DMS 273 treated with DMSO at 0.1 percent for 48 hours (cell line): ENCODE data around the gene TMEM132D.
"Not testable (repeated sequence)": the region's sequence is repeated elsewhere in the genome, so short reads cannot be mapped to it uniquely, and the experiment has no call there.

ENCODE experiments used
- DNase-seq: peaks from one replicate; lab custom pipeline; 2025; lab: John Stamatoyannopoulos, UW

Gene TMEM132D

DNA sequence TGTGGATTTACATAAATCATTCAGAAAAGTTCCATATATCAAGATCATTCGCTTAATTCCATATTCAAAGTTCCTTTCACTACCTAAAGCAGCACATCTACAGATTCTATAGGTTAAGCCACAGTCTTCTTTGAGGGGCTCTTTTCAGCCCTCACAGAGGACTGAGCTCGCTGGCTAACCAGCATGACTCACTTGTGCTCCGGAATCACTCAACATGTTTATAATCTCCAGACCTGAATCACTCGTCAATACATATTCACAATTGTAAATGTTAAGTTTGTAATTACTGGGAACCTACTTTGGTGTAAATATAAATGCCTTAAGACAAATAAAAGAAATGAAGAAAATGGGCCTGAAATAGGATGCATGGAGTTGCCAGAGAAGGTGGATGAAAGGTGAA, 315.7 kb downstream of the TMEM132D start:
- no peak for DNase-seq

GRCh38 chr12:129585296-129585695, 318.5 kb downstream of the TMEM132D start:
- DNase-seq, result no peak

DNA sequence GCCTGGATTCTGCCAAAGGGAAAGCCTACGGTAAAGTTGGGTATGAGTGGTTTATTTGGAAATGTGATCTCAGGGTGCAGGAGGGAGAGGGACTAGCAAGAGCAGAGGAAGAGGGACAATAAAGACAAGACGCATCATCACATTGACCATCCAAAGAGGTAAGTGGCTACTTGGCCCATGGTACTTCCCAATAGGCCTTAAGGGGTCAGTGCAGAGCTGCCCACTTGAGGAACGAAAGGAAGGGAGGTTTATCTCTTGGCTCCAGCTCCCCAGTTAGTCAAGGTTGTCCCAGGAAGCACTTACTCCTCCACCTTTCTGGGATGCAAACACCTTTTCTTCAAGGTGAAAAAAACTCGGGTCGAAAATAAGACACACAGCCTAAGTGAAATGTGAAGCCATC, 323.9 kb downstream of the TMEM132D start:
- DNase-seq, result no peak

- DNase-seq, result no peak
These were observed 331.8 kb downstream of the TMEM132D start for GRCh38 chr12:129571901-129572494.

DNA sequence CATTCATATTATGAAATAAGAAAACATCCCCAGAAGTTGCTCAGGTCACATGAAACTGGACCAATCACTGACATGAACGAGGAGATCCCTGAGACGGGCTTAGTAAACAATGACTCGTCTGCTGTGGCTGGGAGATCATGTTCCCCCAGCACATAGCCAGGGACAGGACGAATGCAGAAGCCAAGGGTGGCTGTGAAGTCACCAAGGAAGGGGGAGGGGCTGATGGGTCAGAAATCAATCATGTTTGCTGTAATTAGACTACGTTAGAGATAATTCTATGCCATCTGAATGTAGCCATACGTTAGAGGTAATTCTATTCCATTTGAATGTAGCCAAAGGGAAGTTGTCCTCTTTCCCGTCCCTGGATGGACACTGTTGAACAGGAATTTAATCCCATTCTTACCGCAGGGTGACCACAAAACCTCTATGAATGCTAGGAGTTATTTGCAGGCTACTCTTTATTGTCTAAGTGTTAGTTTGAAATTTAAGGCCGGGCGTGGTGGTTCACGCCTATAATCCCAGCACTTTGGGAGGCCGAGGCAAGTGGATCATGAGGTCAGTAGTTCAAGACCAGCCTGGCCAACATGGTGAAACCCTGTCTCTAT, 332.9 kb downstream of the TMEM132D start:
- no peak for DNase-seq

GRCh38 chr12:129566800-129567199, 337.0 kb downstream of the TMEM132D start:
- no peak for DNase-seq

- DNase-seq, result no peak
These were observed 339.1 kb downstream of the TMEM132D start for GRCh38 chr12:129564768-129565167.

DNA sequence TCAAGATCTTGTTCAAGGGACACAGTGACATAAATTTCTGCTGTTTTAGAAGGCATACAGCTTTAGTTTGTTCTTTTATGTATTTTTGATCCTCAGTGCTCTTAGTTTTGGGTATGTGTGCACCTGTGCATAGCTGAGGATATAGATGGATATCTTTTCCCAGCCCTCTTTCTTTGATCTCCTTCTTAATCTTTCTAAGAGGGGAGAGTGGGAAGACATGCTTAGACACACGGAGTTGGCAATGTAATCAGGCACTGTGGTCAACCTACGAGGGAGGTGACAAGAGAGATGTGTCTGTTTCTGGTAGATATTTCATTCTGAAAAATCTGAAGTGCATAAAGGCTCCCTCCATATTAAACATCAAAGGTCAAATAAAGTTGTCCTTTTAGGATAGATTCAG, 340.6 kb downstream of the TMEM132D start:
- no peak for DNase-seq

- DNase-seq, result no peak
These were observed 342.5 kb downstream of the TMEM132D start for GRCh38 chr12:129561304-129561703.

DNA sequence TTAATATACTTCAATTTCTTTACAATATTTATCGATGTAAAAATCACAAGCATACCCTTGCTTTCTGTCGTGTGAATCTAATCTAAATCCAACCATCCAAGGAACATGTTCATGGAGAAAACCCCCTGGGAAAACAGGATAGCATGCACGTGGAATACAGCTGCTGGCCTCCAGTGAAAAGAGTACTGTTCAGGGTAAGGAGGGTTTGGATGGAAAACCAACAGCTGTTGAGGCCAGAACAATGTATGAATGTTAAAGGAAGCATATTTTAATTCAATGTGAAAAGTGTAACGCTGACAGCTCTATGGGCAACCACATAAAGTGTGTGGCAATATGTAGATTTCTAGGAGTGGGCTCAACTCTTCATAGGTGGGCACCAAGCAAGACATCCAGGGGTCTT, 344.0 kb downstream of the TMEM132D start:
- DNase-seq, result no peak

DNA sequence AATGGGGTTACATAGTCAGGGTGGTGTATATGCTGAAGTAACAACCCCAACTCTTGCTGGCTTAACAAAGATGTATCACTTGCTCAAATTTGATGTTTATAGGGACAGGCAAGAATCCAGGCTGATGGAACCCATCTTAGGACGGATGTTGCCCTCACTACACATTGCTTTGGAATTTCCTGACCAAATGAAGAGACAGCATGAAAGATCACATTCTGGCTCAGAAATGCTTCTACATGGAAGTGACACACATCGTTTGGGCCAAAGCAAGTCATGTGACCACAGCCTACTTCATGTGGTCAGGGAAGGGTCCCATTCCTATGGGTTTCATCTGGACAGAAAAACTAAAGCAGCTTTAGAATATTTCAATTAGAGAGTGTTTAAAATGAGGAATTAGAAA, 345.8 kb downstream of the TMEM132D start:
- no peak for DNase-seq

- DNase-seq, result no peak
These were observed 347.7 kb downstream of the TMEM132D start for GRCh38 chr12:129556082-129556481.

DNA sequence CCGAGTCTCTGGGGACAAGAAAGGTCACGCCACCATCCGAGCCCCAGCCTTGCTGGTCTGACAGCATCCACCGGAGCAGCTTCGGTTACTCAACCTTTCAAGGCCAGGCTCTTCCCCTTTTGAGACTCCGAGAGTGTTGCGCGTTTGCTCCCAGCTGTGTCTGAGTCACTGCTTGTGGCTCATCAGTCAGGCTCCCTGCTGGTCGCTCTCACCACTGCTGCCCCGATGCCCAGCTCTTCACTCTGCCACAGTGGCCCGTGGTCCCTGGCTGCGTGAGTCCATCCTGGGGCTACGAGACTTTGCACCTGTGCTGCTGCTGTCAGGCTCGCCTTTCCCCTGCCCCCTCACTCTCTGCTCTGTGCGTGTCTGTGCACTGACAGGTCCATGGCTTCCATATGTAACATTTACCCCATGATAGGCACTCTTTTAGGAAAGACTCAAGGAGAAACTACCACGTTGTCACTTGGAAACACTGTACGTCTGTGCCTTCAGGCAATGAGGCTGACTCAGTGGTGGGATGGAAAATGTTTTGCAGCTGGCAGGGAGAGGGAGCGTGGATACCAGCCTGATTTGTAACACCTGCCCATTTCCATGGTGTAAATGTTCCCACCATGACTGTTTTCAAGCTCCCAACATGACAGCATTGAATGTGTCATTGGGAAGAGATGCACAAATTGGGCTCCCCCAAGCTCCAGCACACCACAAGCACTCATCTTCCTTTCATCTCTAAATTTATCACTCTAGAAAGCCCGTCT, 350.7 kb downstream of the TMEM132D start:
- DNase-seq, result no peak

- no peak for DNase-seq
These were observed 352.4 kb downstream of the TMEM132D start for GRCh38 chr12:129551441-129551840.

- DNase-seq, result no peak
These were observed 353.5 kb downstream of the TMEM132D start for GRCh38 chr12:129550353-129550752.

DNA sequence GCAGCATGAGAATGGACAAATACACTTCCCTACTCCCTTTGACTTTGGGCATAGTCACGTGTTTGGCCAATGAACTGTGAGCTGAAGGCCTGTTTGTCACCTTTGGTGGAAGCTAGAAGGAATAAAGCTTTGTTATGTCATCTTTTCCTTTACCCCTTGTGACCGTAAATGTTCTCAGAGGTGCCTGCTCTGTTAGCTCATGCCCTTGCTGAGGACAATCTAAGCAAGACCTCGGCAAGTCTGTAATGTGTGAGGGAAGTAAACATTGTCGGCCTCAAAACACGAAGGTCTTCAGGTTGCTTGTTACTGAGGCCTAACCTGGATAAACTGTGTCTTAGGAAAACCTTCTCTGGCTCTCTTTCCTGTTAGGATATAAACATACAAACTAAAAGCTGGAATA, 354.2 kb downstream of the TMEM132D start:
- no peak for DNase-seq

DNA sequence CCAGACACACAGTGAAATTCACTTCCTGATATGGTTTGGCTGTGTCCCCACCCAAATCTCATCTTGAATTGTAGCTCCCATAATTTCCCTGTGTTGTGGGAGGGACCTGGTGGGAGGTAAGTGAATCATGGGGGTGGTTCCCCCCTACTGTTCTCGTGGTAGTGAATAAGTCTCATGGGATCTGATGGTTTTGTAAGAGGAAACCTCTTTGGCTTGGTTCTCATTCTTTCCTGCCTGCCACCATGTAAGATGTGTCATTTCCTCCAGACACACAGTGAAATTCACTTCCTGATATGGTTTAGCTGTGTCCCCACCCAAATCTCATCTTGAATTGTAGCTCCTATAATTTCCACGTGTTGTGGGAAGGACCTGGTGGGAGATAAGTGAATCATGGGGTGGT, 354.8 kb downstream of the TMEM132D start:
- DNase-seq, result not testable (repeated sequence)

DNA sequence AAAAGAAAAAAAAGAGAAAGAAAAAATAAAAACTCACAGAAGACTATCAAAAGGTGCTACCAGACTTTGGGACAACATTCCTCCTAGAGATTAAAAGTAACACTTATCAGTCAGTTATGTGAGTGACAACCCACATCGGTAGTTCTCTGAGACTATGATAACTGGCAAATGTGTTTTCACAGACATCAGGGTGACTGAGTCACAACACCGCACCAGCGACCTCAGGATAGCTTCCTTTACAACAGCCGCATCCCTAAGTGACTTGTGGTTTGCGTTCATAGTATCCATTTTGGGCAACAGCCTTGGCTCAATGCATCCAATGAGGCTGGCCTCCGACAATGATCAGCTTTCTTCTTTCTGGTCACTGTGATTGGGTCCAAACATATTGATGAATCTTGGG, 359.1 kb downstream of the TMEM132D start:
- DNase-seq, result no peak

DNA sequence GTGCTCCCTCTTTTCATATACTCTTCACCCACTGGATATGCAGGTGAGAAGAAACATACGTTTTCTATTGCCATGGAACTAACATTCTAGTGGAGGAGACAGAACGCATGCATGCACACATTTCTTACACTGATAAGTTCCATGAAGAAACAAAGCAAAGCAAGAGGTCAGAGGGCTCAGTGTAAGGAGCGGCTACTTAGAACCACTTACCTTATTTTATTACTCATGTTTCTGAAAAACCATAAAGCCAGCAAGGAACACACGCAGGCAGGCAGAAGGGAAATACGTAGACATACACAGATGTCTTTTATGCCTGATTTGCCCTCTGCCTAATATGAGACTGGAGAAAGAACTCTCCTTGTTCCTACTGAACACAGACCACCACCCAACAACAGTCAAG, 362.9 kb downstream of the TMEM132D start:
- no peak for DNase-seq

DNA sequence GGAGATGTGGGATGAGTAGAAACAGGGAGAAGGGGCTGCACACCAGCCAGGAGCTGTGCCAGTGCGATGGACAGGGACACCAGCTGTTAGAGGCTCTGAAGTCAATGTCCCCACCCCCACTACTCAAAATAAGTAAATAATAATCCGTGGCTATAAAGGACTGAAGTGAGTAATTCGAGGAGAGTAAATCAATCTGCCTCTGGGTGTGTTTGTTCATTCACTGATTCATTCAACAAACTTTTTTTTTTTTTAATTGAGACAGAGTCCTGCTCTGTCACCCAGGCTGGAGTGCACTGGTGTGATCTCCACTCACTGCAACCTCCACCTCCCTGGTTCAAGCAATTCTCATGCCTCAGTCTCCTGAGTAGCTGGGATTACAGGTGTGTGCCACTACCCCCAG, 363.6 kb downstream of the TMEM132D start:
- no peak for DNase-seq

- DNase-seq, result not testable (repeated sequence)
These were observed 365.0 kb downstream of the TMEM132D start for GRCh38 chr12:129538724-129539335.

GRCh38 chr12:129538137-129538536, 365.7 kb downstream of the TMEM132D start:
- no peak for DNase-seq
